Activated naive CD4-positive, alpha-beta T cell treated with anti-CD3 and anti-CD28 coated beads for 36 hours (primary cell): ENCODE results near the gene LRRTM4. TPM values are rescaled to one million over a fixed set of nuclear protein-coding genes. Genes with fewer than 3 reads are reported as not detected.

Experiments used
- CTCF ChIA-PET: fragments of 350-600 bp; sonication (Branson Sonifier 250); formaldehyde crosslinking; loops from one replicate; lab custom pipeline; 2021; ENCODE audit warnings: antibody characterized with exemption; lab: Charles Lee
- DNase-seq: peaks from one replicate; pipeline ENCODE4 v3.0.0-alpha.2; 2020
- H3K27ac Mint-ChIP-seq: one replicate; pipeline ENCODE4 v1.8.0; 2021; ENCODE audit warnings: mild to moderate bottlenecking, mixed read lengths
- H3K27me3 Mint-ChIP-seq: one replicate; pipeline ENCODE4 v1.8.0; 2021; ENCODE audit warnings: low read depth, mixed read lengths
- H3K36me3 Mint-ChIP-seq: one replicate; pipeline ENCODE4 v1.8.0; 2021; ENCODE audit warnings: low read depth, mixed read lengths
- H3K4me1 Mint-ChIP-seq: one replicate; pipeline ENCODE4 v1.8.0; 2021; ENCODE audit warnings: low read depth, mixed read lengths
- H3K4me3 Mint-ChIP-seq: one replicate; pipeline ENCODE4 v1.8.0; 2021; ENCODE audit warnings: mild to moderate bottlenecking, moderate library complexity, mixed read lengths
- H3K9me3 Mint-ChIP-seq: one replicate; pipeline ENCODE4 v1.8.0; 2021; ENCODE audit warnings: mixed read lengths
- intact Hi-C: fragments of 100-400 bp; cut with micrococcal nuclease; formaldehyde crosslinking; loops from one replicate; pipeline ENCODE4 v1.15.1; 2023
- total RNA-seq, 2 experiments: library from RNA; stranded (reverse); gene quantifications; one replicate each; pipeline ENCODE4 v1.2.3, GENCODE V29; 2021

The LRRTM4 gene
- total RNA-seq, 2 experiments from 2014 or later = not detected

DNA sequence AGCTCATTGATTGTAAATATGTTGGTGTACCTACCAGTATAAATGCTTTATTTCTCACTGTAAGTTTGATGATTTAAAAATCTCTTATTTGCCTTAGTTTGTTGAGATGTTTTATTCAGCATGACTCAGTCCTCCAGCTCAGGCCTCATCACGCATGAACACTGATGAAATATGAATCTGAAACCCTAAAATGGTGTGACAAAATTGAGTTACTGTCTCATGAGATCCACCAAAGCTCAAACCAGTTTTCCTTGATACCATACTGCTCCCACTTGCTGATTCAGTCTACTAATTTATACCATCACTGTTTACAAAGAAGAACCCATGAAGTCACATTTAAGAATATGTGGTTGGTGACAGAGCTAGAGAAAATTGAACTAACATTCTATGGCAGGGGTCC, 524.9 kb downstream of the LRRTM4 start:
- Mint-ChIP-seq H3K27me3 (no peaks in the 10 kb centered on the region), H3K36me3 (no peaks in the 10 kb centered on the region), H3K4me1 (no peaks in the 10 kb centered on the region), H3K4me3 (no peak overlapping the region), H3K9me3 (peaks cover 4% of the 10 kb centered on the region), H3K27ac (no peak overlapping the region)
- CTCF ChIA-PET = no interaction called here
- intact Hi-C loops = no loop called here
- no peak for DNase-seq

DNA sequence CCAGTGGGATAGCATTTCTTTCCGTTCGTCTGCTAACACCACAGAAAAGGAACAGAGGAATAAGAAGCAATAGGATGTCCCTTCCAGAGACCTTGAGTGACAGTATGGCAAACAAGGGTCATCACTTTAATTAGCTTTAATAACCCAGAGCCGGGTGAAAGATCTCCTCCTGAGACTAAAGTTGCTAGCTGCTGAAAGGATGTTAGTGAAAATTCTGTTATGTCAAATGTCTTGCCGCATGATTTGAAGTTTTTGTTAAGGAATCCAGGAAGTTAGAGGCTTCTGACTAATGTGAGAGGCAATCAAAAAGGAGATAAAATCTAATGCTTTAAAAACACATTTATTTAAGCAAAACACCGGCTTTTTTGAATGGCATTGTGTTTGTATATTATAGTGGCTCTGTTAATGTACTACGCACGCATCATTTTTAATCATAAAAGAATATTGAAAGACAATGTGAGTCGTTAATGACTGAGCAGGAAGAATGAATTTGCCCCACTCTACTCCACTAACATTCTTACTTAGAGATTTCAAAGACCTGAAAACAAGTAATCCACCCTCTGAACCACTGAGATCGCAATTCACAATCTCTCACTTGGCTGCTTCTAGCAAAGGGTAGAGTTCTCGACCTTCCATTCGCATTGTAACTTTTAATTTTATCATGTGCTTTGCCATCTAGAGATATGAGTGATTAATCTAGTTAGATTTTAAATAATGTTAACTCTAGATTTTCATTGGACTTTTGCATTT, 536.6 kb downstream of the LRRTM4 start:
- intact Hi-C loops = no loop called here
- no peak overlapping the region for H3K4me3 Mint-ChIP-seq
- no peaks in the 10 kb centered on the region for H3K4me1 Mint-ChIP-seq
- H3K9me3 Mint-ChIP-seq = peaks cover 2% of the 10 kb centered on the region
- H3K27ac Mint-ChIP-seq = no peak overlapping the region
- no peak for DNase-seq
- no peaks in the 10 kb centered on the region for H3K36me3 Mint-ChIP-seq
- no peaks in the 10 kb centered on the region for H3K27me3 Mint-ChIP-seq
- CTCF ChIA-PET = no interaction called here

DNA sequence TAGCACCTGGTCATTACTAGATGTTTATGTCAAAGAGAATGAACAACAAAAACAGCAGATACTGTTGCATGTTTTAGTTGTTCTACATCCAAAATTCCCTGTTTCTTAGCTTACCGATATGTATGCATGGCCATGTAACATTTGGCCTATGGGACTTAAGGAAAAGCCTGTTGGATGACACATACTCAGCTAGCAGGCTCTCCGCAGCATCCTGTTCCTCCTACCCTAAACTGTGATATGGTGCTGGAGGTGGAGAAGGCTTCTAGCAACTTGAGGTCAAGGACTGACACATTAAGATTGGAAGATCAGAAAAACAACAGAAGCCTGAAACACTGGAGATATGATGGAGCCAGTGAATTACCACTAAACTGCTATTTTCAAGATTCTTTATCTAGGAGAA, 537.8 kb downstream of the LRRTM4 start:
- Mint-ChIP-seq H3K27ac (no peak overlapping the region), H3K36me3 (no peaks in the 10 kb centered on the region), H3K27me3 (no peaks in the 10 kb centered on the region), H3K4me3 (no peak overlapping the region), H3K4me1 (no peaks in the 10 kb centered on the region), H3K9me3 (peaks cover 5% of the 10 kb centered on the region)
- intact Hi-C loops = no loop called here
- CTCF ChIA-PET = no interaction called here
- no peak for DNase-seq

DNA sequence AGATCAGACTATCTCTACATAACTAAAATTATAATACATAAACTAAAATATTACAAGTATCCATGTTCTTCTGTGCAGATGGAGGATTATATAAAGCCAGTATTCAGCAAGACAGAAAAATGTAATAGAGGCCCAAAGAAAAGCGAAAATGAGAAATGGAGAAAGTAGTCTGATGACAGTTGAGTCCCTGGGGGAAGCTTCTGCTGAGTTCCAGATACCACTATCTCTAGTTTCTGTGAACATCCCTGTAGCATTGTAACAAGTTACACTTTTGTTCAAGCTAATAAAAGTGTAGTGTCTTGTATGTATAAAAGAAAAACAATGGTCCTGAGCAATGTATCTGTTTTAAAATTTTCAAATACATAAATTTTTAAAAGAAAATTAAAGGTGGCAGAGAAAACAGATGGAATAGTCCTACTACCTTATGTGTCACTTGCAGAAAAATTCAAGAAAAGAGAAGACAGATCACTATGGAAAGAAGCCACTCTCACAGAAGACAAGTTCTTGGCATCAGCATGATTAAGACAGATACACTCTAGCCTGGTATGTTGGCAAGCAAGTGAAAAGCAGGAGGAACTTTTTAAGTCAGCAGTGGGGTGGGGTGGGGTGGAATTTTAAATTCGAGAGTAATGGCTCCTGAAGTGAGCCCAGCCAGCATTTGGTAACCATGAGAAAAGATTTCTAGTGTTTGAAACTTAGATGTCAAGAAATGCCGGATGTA, 541.9 kb downstream of the LRRTM4 start:
- no peak overlapping the region for H3K27ac Mint-ChIP-seq
- H3K36me3 Mint-ChIP-seq = no peaks in the 10 kb centered on the region
- intact Hi-C loops = no loop called here
- peaks cover 5% of the 10 kb centered on the region for H3K9me3 Mint-ChIP-seq
- CTCF ChIA-PET = no interaction called here
- DNase-seq = no peak
- no peaks in the 10 kb centered on the region for H3K4me1 Mint-ChIP-seq
- H3K4me3 Mint-ChIP-seq = no peak overlapping the region
- no peaks in the 10 kb centered on the region for H3K27me3 Mint-ChIP-seq

- Mint-ChIP-seq H3K27me3 (no peaks in the 10 kb centered on the region), H3K36me3 (no peaks in the 10 kb centered on the region), H3K4me3 (no peak overlapping the region), H3K9me3 (peaks cover 5% of the 10 kb centered on the region), H3K4me1 (no peaks in the 10 kb centered on the region), H3K27ac (no peak overlapping the region)
- intact Hi-C loops = no loop called here
- no peak for DNase-seq
- CTCF ChIA-PET = no interaction called here
Observed at GRCh38 chr2:76977846-76978727, 544.1 kb downstream of the LRRTM4 start.

DNA sequence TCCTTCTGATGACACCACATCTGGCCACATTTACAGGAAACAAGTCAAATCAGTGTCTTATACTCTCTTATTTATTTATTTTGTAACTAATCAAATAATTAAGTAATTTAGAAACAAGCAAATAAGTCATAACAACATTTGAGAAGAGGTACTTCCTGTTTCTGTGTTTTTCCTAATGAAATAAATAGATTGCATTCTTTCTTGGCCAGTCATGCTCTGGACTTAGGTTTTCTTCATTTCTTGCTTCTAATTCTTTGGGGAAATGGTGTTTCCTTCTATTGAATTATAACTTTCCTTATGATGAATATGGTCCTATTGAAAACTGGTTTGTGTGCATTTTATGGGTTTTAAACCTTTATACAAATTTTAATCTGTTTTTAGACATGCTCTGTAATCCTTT, 546.4 kb downstream of the LRRTM4 start:
- H3K27me3 Mint-ChIP-seq = no peaks in the 10 kb centered on the region
- no peak overlapping the region for H3K27ac Mint-ChIP-seq
- H3K4me1 Mint-ChIP-seq = no peaks in the 10 kb centered on the region
- DNase-seq = no peak
- intact Hi-C loops = no loop called here
- peaks cover 3% of the 10 kb centered on the region for H3K9me3 Mint-ChIP-seq
- no peaks in the 10 kb centered on the region for H3K36me3 Mint-ChIP-seq
- no peak overlapping the region for H3K4me3 Mint-ChIP-seq
- CTCF ChIA-PET = no interaction called here

- CTCF ChIA-PET = no interaction called here
- no peaks in the 10 kb centered on the region for H3K36me3 Mint-ChIP-seq
Observed at GRCh38 chr2:76973610-76974009, 548.6 kb downstream of the LRRTM4 start.

DNA sequence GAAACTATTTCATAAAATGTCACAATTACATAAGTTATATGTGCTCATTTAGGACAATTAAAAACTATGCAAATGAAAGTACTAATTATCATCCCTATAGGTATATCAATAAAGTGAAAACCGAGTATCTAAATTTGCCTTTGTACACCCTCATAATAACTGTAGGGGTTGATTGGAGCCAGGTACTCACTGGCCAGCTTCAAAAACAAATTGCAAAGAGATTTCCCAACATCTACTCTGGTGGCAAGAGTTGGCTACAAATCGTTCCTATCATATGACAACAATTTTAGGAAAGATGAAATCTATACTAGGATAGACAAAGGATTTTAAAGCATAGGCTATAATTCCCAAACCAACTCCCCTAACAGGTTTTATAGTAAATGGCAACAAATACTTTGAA, 556.4 kb downstream of the LRRTM4 start:
- DNase-seq = no peak
- Mint-ChIP-seq H3K9me3 (peaks cover 4% of the 10 kb centered on the region), H3K4me3 (no peak overlapping the region), H3K36me3 (no peaks in the 10 kb centered on the region), H3K27me3 (no peaks in the 10 kb centered on the region), H3K27ac (no peak overlapping the region), H3K4me1 (no peaks in the 10 kb centered on the region)
- CTCF ChIA-PET = no interaction called here
- intact Hi-C loops = no loop called here

More at GRCh38 chr2:76973610-76974009, 548.6 kb downstream of the LRRTM4 start:
- no peaks in the 10 kb centered on the region for H3K27me3 Mint-ChIP-seq
- intact Hi-C loops = no loop called here
- no peak overlapping the region for H3K4me3 Mint-ChIP-seq
- H3K9me3 Mint-ChIP-seq = no peaks in the 10 kb centered on the region
- DNase-seq = no peak
- no peak overlapping the region for H3K27ac Mint-ChIP-seq
- no peaks in the 10 kb centered on the region for H3K4me1 Mint-ChIP-seq

DNA sequence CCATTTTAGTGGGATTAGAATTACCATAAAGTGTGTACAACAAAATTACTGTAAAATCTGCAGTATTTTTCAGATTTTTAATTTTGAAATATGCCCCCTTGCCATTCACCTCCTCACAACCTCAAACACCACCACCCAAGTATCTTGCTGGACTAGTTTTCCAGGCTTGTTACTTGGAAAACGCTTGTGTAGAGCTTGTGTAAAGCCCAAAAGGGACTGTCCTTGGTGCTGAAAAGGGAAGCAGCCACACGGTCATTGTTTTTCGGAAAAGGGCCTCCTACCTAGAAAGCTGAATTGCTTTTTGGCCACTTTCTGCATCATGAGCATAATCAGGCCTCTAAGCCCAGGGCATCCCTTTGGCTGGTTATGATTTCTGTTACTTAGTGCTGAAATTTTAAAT, 563.4 kb downstream of the LRRTM4 start:
- H3K27me3 Mint-ChIP-seq = no peaks in the 10 kb centered on the region
- no peak for DNase-seq
- no peak overlapping the region for H3K4me3 Mint-ChIP-seq
- H3K36me3 Mint-ChIP-seq = no peaks in the 10 kb centered on the region
- peaks cover 8% of the 10 kb centered on the region for H3K9me3 Mint-ChIP-seq
- no peaks in the 10 kb centered on the region for H3K4me1 Mint-ChIP-seq
- intact Hi-C loops = no loop called here
- H3K27ac Mint-ChIP-seq = no peak overlapping the region
- CTCF ChIA-PET = no interaction called here

DNA sequence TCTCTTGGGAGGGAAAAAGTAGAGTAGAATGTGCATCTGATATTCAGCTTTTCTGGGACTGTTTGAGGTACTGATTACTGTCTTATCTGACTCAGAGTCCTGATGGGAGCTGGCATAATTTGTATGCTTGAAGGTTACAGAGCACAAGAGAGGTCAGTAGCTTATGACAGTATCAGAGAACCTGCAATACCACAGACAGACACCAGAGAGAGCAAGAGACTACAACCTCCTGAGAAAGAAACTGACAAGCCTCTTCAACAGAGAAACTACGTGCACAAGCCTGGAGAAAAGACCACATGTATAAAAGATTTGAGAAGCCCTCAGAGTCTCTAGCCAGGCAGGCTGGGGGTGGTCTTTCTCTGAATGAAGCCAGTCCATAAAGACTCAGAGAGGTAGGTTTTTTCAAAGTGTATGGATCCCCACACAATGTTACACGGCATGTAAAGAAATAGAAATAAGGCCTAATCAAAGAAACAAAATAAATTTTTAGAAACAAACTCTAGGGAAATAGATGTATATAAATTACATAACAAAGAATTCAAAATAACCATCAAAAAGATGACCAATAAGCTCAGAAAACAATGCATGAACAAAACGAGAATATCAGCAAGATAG, 568.3 kb downstream of the LRRTM4 start:
- no peak overlapping the region for H3K27ac Mint-ChIP-seq
- H3K4me1 Mint-ChIP-seq = no peaks in the 10 kb centered on the region
- intact Hi-C loops = no loop called here
- CTCF ChIA-PET = interaction anchor here (0.7 kb wide), 1 partner anchor 9 kb away, joined by 4 read pairs; no protein-coding TSS in a partner anchor
- no peaks in the 10 kb centered on the region for H3K27me3 Mint-ChIP-seq
- H3K36me3 Mint-ChIP-seq = no peaks in the 10 kb centered on the region
- no peak overlapping the region for H3K4me3 Mint-ChIP-seq
- peaks cover 15% of the 10 kb centered on the region for H3K9me3 Mint-ChIP-seq
- DNase-seq = peak; percentile 4

- Mint-ChIP-seq H3K27me3 (no peaks in the 10 kb centered on the region), H3K4me3 (no peak overlapping the region), H3K36me3 (no peaks in the 10 kb centered on the region), H3K4me1 (no peaks in the 10 kb centered on the region), H3K9me3 (peaks cover 7% of the 10 kb centered on the region), H3K27ac (no peak overlapping the region)
- DNase-seq = no peak
- CTCF ChIA-PET = interaction anchor here (0.6 kb wide), 1 partner anchor 63 kb away, joined by 3 read pairs; no protein-coding TSS in a partner anchor
- intact Hi-C loops = no loop called here
Observed at GRCh38 chr2:76946631-76947145, 575.5 kb downstream of the LRRTM4 start.

GRCh38 chr2:76940559-76940958, 581.6 kb downstream of the LRRTM4 start:
- CTCF ChIA-PET = no interaction called here
- H3K36me3 Mint-ChIP-seq = no peaks in the 10 kb centered on the region

More at GRCh38 chr2:76940559-76940958, 581.6 kb downstream of the LRRTM4 start:
- Mint-ChIP-seq H3K4me3 (no peak overlapping the region), H3K27ac (no peak overlapping the region), H3K9me3 (peaks cover 12% of the 10 kb centered on the region), H3K4me1 (no peaks in the 10 kb centered on the region), H3K27me3 (no peaks in the 10 kb centered on the region)
- no peak for DNase-seq
- intact Hi-C loops = no loop called here
